Smooth muscle cell (in vitro differentiated cells): ENCODE data around the gene ELOVL5. TPM values are rescaled to one million over a fixed set of nuclear protein-coding genes. Genes with fewer than 3 reads are reported as not detected.
A peak's percentile ranks its signal among the peaks of the same experiment; 100 is the strongest.

Experiments used
- DNase-seq: peaks from one replicate; lab custom pipeline; 2025; ENCODE audit not compliant: unreplicated experiment; lab: John Stamatoyannopoulos, UW
- H2AFZ ChIP-seq: fragments of 200-600 bp; sonication (generic); 2 replicates; pipeline ENCODE4 v1.6.0; 2016; ENCODE audit warnings: antibody characterized with exemption, low read depth, mild to moderate bottlenecking
- H3F3A ChIP-seq: fragments of 200-600 bp; sonication (generic); 2 replicates; pipeline ENCODE4 v1.6.0; 2017; ENCODE audit warnings: antibody characterized with exemption, low read depth
- H3K27ac ChIP-seq: fragments of 200-600 bp; sonication (generic); 2 replicates; pipeline ENCODE4 v1.5.1; 2016; ENCODE audit warnings: low read depth, mild to moderate bottlenecking
- H3K27me3 ChIP-seq: fragments of 200-600 bp; sonication (generic); 2 replicates; pipeline ENCODE4 v1.6.1; 2016; ENCODE audit warnings: low read depth, mild to moderate bottlenecking
- H3K36me3 ChIP-seq: fragments of 200-600 bp; sonication (generic); 2 replicates; pipeline ENCODE4 v1.5.1; 2016; ENCODE audit warnings: low read depth
- H3K4me1 ChIP-seq: fragments of 200-600 bp; sonication (generic); 2 replicates; pipeline ENCODE4 v1.5.1; 2016; ENCODE audit warnings: low read depth
- H3K4me2 ChIP-seq: fragments of 200-600 bp; sonication (generic); 2 replicates; pipeline ENCODE4 v1.6.0; 2016; ENCODE audit warnings: mild to moderate bottlenecking
- H3K4me3 ChIP-seq: fragments of 200-600 bp; sonication (generic); 2 replicates; pipeline ENCODE4 v1.5.1; 2016; ENCODE audit warnings: mild to moderate bottlenecking
- H3K79me2 ChIP-seq: fragments of 200-600 bp; sonication (generic); 2 replicates; pipeline ENCODE4 v1.6.0; 2016; ENCODE audit warnings: low read depth, mild to moderate bottlenecking
- H3K9ac ChIP-seq: fragments of 200-600 bp; sonication (generic); 2 replicates; pipeline ENCODE4 v1.6.0; 2016; ENCODE audit warnings: low read depth
- H3K9me3 ChIP-seq: fragments of 200-600 bp; sonication (generic); replicated peaks from 2 replicates; pipeline ENCODE4 v1.5.1; 2016; ENCODE audit warnings: low read depth
- H4K20me1 ChIP-seq: fragments of 200-600 bp; sonication (generic); 2 replicates; pipeline ENCODE4 v1.6.0; 2016; ENCODE audit warnings: low read depth
- CTCF ChIP-seq: fragments of 200-600 bp; sonication (generic); IDR thresholded peaks from 2 replicates; pipeline ENCODE4 v1.5.1; 2017; ENCODE audit warnings: borderline replicate concordance, mild to moderate bottlenecking, antibody characterized with exemption; ENCODE audit not compliant: insufficient read depth, poor library complexity, severe bottlenecking
- WGBS: methylation state at CpG from one replicate; pipeline ENCODE4 v1.1.7; 2016; ENCODE audit warnings: low lambda C conversion rate; 5-methylcytosine and 5-hydroxymethylcytosine counted together
- polyA plus RNA-seq: library from polyadenylated mRNA; unstranded; fragments of >200 nt; fragmentation: Nextera tagmentation; extraction: Ambion mirVana; gene quantifications from 2 replicates; pipeline ENCODE4 v1.2.1, GENCODE V29; 2016
- total RNA-seq: library from RNA; depleted of rRNA; stranded (reverse); fragments of >200 nt; gene quantifications from 2 replicates; pipeline ENCODE4 v1.2.3, GENCODE V29; 2014

The ELOVL5 gene
- total and polyA plus RNA-seq, 2 experiments from 2014 or later = 71.9 to 79.2 TPM

DNA sequence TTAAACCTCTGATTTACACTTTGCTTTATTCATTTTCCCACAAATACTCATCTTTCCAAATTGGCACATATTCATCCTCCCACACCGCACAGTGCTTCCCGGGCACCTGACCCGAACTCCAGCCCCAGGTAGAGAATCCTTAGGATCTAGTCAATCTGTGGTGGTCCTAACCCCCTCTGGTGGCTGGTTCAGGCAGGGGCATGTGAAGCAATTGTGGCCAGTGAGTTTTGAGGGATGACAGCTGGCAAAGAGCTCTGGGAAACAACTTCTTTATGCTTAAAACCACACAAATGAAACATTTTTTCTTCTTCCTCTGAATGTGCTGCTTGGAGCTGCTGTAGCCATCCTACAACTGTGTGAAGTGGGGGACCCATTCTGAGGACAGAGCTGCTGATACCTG lies 54.7 kb downstream of the ELOVL5 start:
- no peak overlapping the region for H3K27ac ChIP-seq
- H3K4me1 ChIP-seq = no peaks in the 10 kb centered on the region
- no peak overlapping the region for H3K4me2 ChIP-seq
- no peak for DNase-seq
- H3K9me3 ChIP-seq = no peaks in the 10 kb centered on the region
- H3K79me2 ChIP-seq = peaks cover 32% of the 10 kb centered on the region
- H3K4me3 ChIP-seq = no peak overlapping the region
- no peaks in the 10 kb centered on the region for H3F3A ChIP-seq
- WGBS = 87% methylated on average over 3 of the region's 3 CpGs
- TF ChIP-seq CTCF = peak; percentile 63
- no peaks in the 10 kb centered on the region for H3K27me3 ChIP-seq
- no peak overlapping the region for H3K9ac ChIP-seq
- H2AFZ ChIP-seq = no peak overlapping the region
- peaks cover 67% of the 10 kb centered on the region for H4K20me1 ChIP-seq
- no peaks in the 10 kb centered on the region for H3K36me3 ChIP-seq

GRCh38 chr6:53293691-53294090 lies 55.1 kb downstream of the ELOVL5 start:
- Histone ChIP-seq H3K4me3 (no peak overlapping the region), H3K4me1 (no peaks in the 10 kb centered on the region), H3K27ac (no peak overlapping the region), H3K9me3 (no peaks in the 10 kb centered on the region), H3K9ac (no peak overlapping the region), H4K20me1 (peaks cover 63% of the 10 kb centered on the region), H2AFZ (no peak overlapping the region), H3K4me2 (no peak overlapping the region), H3K36me3 (no peaks in the 10 kb centered on the region), H3K27me3 (no peaks in the 10 kb centered on the region), H3F3A (no peaks in the 10 kb centered on the region), H3K79me2 (peaks cover 28% of the 10 kb centered on the region)
- WGBS = 86% methylated on average over 3 of the region's 3 CpGs
- DNase-seq = no peak
- no peak for TF ChIP-seq CTCF

- no peak overlapping the region for H3K9ac ChIP-seq
- no peak overlapping the region for H3K4me2 ChIP-seq
- no peak overlapping the region for H3K4me3 ChIP-seq
- H4K20me1 ChIP-seq = peaks cover 34% of the 10 kb centered on the region
- H3K9me3 ChIP-seq = no peaks in the 10 kb centered on the region
- peaks cover 5% of the 10 kb centered on the region for H3K4me1 ChIP-seq
- peaks cover 4% of the 10 kb centered on the region for H3K79me2 ChIP-seq
- no peak overlapping the region for H2AFZ ChIP-seq
- no peak for DNase-seq
- H3F3A ChIP-seq = no peaks in the 10 kb centered on the region
- WGBS = 81% methylated on average over 2 of the region's 2 CpGs
- no peaks in the 10 kb centered on the region for H3K36me3 ChIP-seq
- no peaks in the 10 kb centered on the region for H3K27me3 ChIP-seq
- TF ChIP-seq CTCF = no peak
- no peak overlapping the region for H3K27ac ChIP-seq
Observed at GRCh38 chr6:53290537-53291510, 57.9 kb downstream of the ELOVL5 start.
